D721Med (cell line): ENCODE results near the gene SLC10A6.

Experiments
- DNase-seq: peaks from one replicate; pipeline ENCODE4 v3.0.0; 2011; ENCODE audit warnings: low spot score; ENCODE audit not compliant: insufficient read length
- FAIRE-seq: peaks from 2 replicates; lab custom pipeline; 2011; peaks lifted over from hg19 to GRCh38; lab: Jason Lieb, UNC
- TF ChIP-seq, protein P1 (sequence below): IDR thresholded peaks from 2 replicates; pipeline ENCODE4 v1.5.1; 2012; ENCODE audit warnings: mild to moderate bottlenecking, control low read depth; ENCODE audit not compliant: insufficient read depth; ENCODE audit errors: missing control alignments

SLC10A6 gene

DNA sequence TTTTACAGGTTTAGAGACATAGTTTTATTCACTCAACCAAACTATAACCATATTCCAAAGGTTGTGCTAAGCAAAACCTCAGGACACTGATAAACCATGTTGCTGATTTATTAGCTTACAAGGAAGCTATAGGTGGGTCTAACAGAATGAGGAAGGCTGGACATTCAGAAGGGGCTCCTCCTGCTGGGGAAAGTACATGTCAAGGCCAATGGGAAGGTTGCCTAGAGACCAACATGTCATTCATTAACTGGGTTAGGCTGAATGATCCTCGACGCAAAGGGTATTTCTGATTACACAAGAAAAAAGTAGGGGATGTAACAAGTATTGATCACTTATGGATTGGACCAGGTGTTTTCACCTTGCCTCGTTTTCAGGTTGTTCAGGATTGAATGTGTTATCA lies 30.3 kb downstream of the SLC10A6 start:
- TF ChIP-seq, protein P1, sequence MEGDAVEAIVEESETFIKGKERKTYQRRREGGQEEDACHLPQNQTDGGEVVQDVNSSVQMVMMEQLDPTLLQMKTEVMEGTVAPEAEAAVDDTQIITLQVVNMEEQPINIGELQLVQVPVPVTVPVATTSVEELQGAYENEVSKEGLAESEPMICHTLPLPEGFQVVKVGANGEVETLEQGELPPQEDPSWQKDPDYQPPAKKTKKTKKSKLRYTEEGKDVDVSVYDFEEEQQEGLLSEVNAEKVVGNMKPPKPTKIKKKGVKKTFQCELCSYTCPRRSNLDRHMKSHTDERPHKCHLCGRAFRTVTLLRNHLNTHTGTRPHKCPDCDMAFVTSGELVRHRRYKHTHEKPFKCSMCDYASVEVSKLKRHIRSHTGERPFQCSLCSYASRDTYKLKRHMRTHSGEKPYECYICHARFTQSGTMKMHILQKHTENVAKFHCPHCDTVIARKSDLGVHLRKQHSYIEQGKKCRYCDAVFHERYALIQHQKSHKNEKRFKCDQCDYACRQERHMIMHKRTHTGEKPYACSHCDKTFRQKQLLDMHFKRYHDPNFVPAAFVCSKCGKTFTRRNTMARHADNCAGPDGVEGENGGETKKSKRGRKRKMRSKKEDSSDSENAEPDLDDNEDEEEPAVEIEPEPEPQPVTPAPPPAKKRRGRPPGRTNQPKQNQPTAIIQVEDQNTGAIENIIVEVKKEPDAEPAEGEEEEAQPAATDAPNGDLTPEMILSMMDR = no peak
- FAIRE-seq (no peak), DNase-seq (no peak)

DNA sequence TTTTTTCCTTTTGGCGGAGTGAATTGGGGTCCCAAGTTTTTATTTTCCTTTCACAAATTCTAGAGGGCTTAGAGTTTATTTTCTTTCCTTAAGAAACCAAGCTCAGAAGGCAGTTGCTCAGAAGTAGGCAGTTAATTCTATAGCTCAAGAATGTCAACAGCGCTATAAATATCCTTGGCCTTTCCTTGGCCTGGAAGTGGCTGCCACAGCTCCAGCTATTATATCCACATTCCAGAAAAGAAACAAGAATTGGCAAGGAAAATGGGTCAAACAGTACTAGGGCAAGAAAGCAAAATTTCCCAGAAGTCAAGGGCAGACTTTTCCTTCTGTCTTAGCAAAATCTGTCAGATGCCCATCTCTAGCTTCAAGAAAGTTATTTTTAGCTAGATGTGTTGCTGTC lies 31.0 kb downstream of the SLC10A6 start:
- FAIRE-seq (no peak), DNase-seq (no peak)
- TF ChIP-seq, protein P1 = no peak

DNA sequence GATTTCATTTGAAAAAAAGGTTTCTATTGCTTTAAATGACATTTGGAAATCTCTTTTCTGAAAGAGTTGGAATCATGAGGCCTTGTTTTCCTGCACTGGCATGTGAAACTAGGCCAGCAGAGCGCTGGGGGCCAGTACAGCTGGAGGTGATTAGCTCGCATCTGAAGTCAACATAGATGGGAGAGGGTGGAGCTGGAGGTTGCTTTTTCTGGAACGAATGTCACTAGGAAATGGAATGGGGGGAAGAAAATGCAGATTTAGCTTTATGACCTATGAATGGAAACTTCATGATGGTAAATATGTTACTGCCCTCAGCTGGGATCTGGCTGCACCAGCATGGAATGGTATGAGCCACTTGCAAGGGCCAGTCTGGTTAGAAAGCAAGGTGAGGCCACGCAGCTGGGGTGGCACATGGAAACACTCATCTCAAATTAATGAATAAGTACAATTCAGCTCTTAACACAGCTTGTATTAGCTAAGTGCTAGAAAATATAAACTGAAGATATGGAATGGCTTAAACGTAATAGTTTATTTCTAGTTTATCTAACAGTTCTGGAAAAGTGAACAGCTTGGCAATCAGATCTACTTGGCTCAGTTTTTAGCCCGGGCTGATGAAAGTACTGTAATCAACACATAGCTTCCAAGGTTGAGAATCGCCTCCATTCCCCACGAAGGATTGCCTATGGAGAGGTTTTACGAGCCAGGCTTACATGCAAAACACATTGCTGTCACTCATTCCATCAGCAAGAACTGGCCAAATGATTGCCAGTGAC lies 32.5 kb downstream of the SLC10A6 start:
- TF ChIP-seq, protein P1 = no peak
- DNase-seq (no peak), FAIRE-seq (no peak)

DNA sequence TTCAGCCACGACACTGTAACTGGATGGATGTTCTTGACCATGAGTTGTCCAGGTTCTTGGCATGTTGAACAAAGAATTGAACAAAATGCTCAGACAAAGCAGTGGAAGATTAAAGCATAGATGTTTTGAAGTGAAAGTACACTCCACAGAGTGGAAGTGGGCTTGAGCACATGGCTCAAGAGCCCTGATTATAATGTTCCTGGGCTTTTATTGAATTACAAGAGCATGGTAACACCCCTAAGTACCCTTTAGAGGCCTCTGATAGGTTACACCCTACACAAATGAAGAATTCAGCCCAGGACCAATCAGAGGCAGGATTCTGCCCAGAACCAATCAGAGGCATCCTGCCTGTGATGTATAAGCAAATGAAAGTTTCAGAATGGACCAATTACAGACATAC lies 33.5 kb downstream of the SLC10A6 start:
- TF ChIP-seq, protein P1 = no peak
- no peak for FAIRE-seq
- no peak for DNase-seq

DNA sequence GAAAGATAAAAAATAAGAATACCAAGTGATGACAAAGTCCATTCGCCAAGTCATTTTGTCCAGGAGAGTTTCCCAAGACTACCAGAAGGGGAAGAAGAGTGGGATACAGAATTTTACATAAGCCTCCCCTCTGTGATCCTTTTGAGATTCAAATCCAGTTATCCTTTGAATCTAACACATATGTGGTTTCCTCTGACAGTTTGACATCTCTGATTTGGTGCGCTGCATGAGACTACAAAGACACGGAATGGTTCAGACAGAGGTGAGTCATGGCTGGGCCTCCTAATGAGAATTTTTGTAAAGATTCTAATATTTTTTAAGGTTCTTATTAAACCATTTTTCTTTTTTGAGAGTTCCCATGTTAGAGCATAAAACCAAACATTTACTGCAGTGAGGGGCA lies 38.3 kb downstream of the SLC10A6 start:
- TF ChIP-seq, protein P1 = no peak
- no peak for FAIRE-seq
- no peak for DNase-seq

DNA sequence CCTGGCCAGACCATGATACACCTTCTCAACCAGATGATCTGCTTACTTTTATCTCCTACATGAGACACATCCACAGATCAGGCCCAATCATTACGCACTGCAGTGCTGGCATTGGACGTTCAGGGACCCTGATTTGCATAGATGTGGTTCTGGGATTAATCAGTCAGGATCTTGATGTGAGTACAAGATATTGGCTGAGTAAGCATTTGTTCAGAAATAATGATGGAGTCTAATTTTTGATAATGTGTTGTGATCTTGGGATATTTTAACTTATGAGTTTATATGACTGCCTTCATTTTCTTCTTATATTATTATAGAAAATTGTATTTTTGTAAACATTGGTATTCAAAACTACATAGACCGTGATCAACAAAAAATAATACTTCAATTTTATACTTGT lies 39.4 kb downstream of the SLC10A6 start:
- FAIRE-seq (no peak), DNase-seq (no peak)
- TF ChIP-seq, protein P1 = no peak

DNA sequence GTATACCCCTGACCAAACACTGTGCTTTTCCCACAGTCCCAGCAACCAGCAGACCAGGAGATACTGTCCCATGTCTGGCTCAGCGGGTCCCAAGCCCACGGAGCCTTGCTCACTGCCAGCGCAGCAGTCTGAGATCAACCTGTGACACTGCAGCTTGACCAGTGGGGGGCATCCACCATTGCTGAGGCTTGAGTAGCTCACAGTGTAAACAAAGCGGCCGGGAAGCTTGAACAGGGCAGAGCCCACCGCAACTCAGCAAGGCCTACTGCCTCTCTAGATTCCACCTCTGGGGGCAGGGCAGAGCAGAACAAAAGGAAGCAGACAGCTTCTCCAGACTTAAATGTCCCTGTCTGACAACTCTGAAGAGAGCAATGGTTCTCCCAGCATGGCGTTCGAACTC lies 58.1 kb downstream of the SLC10A6 start:
- TF ChIP-seq, protein P1 = no peak
- no peak for FAIRE-seq
- DNase-seq = no peak
